ENCODE data around the gene ERGIC3.
"Not testable (repeated sequence)": the region's sequence is repeated elsewhere in the genome, so short reads cannot be mapped to it uniquely, and the experiment has no call there.

GRCh38 chr20:35517767-35518166, 24.1 kb upstream of the ERGIC3 start:
- not testable (repeated sequence) for TF ChIP-seq CTCF, POLR2A (IDR thresholded peaks at IDR 0.05)

Data from esophagus squamous epithelium (tissue), 4 donors.